GM19395 (cell line): ENCODE data around the gene DNM3.

Experiments used
- ATAC-seq: cut with Tn5 transposase; IDR thresholded peaks from one replicate; pipeline ENCODE4 v1.9.1; 2021; ENCODE audit warnings: mild to moderate bottlenecking, moderate library complexity; ENCODE audit not compliant: unreplicated experiment

DNM3 gene

DNA sequence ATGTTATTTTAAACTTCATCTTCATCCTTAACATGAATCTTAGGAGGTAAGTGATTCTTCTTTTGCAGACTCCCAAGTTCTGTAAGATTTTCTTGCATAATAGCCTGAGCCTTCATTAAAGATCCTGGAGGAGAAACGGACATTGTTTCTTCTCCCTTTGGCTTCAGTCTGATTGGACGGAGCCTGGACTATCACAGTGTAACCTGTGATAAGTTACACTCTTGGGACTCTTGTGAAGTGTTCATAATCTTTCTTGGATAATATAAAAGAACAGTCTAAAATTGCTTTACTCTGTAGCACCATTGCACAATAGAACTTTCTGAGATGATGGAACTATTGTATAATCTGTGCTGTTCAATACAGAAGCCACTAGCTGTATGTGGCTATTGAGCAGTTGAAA lies 244.8 kb downstream of the DNM3 start:
- no peak for ATAC-seq

DNA sequence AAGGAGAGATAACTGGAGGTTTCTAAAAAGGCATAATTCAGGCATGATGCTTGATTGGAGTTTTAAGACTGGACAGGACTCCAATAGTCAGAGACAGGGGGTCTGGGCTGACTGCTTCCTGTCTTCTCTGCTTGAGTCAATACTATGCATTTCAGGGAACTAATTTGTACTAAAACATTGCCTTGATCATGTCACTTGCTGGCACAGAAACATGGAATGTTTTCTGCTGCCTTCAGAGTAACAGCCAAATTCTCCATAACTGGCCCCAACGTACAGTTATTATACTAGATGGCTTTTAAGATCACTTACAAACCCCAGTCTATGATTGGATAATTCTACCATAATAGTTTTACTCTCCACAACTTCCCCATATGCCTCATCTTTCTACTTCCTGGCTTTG lies 247.0 kb downstream of the DNM3 start:
- ATAC-seq = no peak

DNA sequence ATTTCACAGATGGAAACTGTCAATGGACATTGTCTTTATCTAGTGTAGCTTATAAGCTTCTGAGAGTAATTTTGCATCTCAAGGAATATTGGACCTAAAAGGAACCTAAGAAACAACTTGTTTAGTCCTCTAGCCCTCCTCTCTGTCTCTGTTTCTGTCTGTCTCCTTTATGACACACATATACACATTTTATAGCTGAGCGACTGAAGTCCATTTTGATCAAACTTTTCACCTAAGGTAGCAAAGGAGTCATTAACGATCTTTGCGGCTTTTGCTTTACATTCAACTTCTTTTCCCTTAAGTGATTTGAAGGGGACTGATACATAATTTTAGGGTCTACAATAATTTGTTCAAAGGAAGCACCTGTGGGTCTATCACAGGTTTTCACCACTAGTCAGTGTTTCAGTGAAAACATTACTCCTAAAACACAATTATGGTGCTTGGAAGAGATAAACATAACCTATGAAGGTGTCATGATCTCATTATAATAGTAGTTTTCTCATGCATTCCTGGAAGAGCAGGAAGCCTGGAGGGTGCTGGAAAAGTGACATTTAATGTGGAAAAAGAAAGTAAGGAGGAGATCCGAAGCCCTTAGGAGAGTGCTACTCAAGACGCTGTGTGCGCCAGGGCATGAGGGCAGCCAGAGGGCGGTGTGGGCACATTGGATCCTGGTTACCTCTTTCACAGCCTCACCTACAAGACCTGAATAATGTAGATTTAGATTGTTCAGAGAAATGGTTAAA lies 248.6 kb downstream of the DNM3 start:
- ATAC-seq = no peak

DNA sequence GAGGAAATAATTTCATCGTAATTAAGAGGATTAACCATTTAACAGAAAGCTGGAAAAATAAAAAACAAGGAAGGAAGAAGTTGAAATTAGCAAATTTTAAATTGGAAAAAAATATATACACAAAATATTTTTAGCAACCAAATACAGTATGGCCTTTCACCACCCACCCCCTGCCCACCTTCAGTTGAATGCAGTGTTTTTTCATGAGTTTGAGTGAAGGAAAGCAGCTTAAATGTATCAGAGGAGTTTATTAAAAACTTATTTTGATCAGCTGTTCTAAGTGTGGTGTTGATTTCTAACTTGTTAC lies 249.2 kb downstream of the DNM3 start:
- ATAC-seq = no peak

DNA sequence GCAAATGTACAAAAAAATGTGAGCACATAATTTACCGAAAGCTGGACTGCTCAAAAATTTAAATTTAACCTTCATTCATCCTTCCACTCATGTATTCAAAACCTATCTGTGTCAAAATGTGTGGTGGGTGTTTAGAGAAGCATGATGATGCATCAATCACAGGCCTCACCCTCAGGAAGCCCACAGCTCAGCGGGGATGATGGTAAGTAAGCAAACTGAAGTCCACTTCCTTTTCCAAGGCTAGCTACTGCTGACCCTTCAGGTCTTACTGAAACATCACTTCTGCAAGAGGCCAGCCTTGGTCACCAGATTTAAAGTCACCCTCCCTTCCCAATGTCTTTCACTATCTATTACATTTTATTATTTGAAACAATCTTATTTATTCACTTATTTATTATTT lies 254.5 kb downstream of the DNM3 start:
- ATAC-seq = no peak

DNA sequence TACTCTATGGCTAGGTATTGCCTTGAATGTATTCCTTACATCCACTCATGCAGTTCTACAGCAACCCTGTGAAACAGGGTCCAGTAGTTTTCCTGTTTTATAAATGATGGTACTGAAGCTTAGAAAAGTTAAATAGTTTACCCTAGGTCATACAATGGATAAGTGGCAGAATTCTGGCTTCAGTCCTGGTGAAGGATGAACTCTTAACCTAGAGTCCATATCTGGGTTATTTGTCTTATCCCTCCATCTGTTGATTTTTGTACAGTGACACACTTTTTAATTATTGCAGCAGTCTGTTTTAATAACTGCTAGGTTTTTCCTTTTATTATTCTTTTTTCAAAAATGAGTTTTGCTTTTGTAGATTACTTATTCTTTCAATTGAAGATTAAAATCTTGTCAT lies 263.9 kb downstream of the DNM3 start:
- ATAC-seq = no peak

DNA sequence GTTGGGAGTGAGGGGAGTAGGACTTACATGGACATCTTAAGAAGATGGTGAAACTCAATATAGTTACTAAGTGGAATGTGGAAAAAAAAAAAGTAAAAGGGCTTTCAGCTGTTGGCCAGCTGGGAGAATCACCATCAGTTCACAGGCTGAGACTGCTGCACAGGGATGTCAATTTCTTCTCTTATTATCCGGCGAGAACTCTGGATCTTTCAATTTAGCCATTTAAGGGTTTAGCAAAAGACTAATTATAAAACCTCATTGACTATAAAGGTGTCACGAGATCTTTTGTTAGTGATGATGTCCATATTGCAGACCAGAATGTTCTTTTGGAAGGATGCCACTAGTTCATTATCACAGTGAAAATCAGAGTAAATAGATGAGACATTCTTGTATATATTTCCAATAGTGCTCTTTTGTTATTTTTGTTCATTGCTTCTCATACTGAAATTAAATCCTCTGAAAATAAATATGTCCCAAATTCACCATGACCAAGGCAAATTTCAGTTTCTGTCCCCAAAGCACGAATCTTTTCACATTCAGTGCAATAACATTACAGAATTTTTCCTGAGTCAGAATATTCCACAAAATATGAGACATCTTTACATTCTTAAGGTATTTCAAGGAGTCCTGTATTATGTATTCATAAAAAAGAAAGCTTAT lies 266.1 kb downstream of the DNM3 start:
- no peak for ATAC-seq

DNA sequence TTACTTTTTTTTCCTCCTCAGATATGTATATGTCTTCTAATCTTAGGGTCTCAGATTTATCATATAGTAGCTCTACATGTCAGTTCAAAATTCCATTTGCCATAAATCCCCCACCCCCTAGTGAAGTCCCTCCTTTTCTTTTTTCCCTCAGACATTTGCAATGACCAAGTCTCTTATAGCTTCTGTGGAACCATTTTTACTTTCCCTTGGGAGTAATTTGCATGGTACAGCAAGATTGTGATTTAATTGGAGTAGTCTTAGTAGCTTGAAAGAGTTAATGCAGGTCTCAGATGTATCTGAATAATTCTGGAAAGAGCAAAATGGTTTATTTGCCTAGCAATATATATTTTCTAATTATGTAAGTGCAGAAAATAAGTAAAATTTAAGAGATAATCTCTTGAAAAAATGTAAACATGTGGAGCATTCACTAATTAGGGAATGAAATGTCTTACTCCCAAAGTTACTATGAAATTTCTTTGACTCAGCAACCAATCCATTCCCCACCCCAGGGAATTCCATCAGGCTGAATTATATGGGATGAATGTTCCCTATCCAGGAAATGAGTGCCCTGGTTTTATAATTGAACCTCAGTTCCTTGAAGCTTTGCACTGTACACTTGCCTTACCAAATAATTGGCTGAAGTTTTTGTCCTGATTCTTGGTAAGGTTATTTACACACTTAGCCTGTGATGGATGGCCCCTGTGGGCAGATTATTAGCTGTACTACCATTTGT lies 267.0 kb downstream of the DNM3 start:
- ATAC-seq = no peak

DNA sequence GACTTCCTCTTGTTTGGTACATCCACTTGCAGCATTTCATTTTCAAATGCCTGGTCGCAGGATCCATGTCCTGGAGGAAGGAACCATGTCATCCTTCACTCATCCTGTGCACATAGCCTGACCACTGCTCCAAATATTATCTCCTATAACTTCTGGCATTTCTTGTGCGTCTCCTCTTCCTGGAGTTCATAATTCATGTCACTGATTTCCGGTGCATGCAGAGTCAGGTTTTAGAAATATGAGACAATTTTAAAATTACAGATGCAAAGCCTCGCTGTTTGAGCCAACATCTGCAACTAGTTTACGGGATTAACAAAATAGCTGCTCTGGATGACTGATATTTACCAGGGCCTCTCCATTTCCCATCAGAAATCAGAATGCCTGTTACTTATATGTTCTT lies 268.1 kb downstream of the DNM3 start:
- no peak for ATAC-seq

DNA sequence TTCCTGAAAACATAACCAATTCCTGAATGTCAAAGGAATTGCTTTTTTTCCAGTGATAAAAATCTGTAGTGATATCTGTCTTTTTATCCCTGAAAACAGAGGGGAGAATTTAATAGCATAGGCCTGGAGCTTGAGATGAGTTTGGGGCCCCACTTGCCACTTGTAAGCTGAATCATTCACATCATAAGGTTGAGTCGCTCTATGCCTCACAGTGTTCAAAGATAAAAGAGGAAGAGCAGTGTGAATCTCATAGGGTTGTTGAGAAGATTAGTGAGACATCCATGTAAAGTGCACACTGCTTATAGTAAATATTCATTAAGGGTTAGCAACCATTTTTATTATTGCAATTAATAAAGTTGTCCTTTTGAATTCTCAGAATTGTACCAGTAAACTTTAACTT lies 271.3 kb downstream of the DNM3 start:
- no peak for ATAC-seq

DNA sequence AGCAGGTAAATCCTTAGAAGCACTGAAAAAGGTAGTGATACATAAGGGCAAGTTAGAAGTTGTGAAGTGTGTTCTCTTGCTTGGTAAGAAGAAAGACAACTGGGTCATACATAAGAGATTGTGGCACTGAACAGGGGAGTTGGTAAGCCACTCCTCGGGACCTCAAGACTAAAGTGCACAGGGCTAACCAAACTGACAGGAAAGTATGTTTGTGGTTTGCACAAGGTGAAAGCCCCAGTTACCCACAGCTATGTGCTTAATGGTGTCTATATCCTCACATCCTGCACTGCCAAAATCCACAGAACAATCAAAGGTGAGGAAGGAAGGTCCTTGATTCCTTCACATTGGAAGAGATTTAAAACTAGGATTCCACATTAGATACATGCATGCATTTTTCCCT lies 276.5 kb downstream of the DNM3 start:
- no peak for ATAC-seq

DNA sequence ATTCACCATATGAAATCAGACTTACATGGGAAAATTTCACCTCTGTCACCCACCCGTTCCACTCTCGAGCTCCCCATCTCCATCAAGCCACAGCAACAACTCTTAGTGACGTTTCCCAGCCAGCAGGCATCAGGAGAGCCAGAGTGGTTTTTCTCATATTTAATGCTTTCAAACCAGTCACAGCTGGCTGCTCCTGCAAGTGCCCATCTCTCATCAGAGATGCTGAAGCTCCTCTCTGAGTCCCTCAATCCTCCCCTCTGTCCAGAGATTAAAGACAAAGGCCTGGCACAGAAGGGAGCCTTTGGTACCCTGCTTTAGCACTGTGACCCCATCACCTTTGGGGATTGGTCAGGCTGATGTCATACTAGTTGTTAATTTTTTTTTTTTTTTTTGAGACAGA lies 277.3 kb downstream of the DNM3 start:
- no peak for ATAC-seq

DNA sequence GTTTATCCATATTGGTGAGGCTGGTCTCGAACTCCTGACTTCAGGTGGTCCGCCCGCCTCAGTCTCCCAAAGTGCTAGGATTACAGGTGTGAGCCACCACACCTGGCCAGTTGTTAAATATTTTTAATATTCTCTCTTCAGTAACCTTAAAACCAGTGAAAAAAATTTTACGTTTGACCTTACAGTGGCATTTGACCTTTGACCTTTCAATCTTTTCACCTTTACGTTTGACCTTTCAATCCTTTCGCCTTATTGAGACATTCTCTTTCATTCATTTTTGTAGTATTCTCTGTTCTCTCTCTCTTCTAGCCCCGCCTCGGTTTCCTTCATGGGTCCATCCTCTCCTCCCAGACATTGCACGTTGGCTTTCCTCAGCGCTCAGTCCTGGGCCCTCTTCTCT lies 277.9 kb downstream of the DNM3 start:
- ATAC-seq = no peak

DNA sequence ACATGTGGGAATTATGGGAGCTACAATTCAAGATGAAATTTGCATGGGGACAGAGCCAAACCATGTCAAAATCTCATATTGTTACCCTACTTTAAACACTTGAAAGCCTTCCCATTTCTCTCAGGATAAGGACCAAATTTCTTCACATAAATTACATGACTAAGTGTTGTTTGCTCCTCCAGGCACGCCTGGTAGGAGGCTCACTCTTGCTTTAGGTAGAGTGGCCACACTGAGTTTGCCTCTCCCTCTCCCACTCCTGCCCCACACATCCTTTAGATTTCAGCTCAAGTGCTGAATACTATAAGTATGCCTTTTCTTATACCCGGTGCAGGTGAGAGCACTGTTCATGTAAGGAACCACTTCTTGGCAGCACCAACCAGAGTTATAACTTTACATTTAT lies 279.1 kb downstream of the DNM3 start:
- ATAC-seq = no peak

DNA sequence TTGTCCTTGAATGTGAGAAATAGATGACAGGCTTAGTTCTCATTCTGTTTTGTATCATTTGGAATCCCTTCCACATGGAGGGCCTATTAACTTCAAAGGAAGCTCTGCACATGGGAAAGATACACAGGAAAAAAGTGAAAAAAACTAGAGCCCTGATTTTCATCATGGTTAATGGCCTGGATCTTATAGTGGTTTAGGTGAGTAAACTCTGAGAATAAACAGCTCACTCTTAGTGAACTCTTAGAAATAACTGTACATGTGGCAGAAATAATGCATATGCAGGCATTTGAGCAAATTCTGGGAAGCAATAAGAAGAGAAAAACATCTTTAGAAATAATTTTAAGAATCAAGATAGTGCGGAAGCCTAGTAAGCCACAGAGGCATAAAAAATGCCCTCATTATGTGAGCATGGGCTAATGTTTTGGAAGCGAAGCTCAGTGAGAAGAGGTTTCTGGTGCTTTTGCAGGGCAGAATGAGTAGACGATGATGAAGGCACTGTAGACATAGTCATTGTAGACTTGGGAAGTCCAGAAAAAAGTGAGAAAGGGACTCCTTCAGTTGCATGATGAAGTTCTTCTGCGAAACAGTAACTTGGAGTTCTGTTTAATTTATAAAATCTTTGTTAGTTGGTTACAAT lies 279.9 kb downstream of the DNM3 start:
- no peak for ATAC-seq

DNA sequence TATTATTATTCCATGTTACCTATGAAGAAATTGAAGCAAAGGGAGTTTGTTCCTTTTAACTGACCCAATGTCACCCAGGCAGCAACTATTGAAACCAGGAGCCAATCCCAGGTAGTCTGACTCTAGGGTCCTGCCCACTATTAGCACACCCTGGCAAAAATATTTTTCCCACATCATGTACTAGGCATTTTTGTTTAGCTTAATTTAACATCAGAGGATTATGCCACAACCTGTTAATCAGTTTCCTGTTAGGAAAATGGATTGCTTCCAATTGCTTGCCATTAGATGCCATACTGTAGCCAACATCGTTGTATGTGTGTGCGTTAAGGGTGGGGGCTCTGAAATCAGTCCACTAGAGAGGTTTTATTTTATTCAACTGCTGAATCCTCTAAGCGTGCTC lies 281.1 kb downstream of the DNM3 start:
- no peak for ATAC-seq

DNA sequence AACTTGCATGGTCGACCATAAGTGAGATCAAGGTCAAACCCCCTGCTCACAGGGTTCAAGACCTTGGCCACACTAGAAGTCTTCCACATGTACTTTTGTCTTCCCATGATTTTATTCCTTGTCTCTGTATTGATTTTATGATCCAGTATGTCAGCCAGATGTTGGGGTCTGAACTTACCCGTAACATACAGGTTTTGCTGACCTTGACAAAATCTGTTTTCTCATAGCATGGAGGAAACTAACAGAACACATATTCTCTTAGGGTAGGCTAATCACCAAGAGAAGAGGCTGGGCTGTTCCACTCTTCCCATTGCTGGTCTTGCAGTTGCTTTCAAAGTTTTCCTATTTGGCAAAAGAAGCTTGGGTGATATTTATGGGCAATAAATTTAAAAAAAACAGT lies 284.0 kb downstream of the DNM3 start:
- ATAC-seq = no peak

DNA sequence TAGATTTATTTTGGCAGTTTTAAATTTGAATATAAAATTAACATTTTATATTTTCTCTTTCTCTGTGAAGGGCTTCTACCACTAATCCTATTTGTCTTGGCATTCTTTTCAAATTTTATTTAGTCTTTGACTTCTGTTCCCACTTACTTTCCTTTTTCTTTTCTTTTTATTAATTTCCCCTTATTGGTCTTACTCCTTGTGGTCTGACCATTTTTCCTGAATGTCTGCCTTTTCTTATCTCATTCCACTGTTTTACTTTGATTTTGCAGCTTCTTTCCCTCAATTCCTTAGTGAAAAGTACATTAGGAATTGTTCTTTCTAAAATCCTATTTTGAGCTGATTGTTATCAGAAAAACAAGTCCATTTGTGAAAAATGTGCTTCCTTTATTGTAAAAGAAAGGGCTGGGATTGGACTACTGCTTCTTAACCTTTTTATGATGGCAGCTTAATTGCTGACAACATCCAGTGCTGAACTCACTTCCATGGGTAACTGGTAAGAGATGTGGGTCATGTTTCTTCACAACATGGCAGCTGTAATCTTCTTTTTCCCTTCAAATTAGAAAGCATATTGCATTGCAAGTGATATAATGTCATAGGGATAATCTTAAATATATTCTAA lies 284.6 kb downstream of the DNM3 start:
- no peak for ATAC-seq

DNA sequence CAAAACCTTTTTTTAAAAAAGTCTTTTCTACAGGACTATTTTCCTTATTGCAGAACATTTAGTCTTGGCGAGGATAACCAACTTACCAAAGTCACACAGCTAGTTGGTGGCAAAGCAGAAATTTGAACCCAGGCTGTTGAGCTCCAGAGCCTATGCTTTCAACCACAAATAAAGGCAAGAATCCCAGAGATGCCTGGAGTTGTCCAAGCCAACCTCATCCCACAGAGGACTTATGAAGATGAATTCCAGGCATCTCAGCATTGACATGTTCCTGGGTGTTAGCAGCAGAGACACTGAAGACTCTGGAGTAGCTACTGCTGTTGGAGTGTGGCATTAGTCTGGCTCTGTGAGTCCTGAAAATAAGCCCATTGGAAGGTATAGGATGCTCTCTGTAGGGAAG lies 291.5 kb downstream of the DNM3 start:
- no peak for ATAC-seq

DNA sequence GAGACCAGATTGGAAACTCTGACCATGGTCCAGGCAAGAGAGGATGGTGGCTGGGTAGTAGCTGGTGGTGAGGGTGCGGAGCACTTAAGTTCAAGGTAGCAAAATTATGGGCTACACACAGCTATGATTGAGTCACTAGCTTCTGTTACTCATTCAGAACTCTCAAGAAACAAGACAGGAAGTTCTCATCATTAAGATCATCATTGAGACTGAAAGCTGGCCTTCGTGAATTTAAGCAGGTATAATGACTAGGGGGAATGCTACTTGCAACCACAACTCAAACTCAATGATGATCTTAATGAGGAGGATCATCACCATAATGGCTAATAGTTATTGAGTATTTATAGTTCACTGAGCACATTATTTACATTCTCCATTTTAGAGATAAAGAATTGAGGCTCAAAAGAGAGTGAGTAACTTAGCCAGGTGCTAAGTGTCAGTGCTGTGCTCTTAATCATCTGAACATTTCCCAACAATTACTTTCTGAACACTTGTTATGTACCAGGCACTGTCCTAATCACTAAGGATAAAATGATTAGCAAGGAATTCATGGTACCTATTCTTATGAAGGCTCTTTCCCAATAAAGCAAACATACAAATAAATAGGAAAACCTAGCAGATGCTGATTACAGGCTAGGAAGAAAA lies 292.9 kb downstream of the DNM3 start:
- ATAC-seq = peak; percentile 69

DNA sequence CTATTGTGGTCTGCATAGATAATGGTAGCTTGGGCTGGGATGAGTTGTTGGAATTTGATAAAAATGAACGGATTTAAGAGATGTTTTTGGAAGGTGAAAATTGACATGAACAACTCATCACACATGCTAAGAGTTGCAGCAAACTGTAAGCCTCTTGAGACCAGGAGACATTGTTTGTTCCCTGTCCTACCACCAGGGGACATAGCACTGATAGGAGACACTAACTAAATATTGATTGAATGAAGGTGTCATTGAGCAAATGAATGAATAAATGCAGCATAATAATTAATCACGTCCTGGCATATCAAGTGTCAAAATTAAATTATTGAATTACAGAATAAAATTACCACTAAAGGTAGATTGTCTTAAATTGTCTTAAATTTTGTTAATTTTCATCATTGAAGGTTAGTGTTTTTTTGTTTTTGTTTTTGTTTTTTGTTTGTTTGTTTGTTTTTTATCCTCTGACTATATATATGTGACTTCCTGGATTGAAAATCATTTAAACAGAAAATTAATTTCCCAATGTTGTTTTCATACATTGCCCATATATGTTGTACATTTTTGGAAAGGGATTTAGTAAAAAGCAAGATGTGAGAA lies 293.9 kb downstream of the DNM3 start:
- no peak for ATAC-seq
